ENCODE data around the gene HBS1L.

DNA sequence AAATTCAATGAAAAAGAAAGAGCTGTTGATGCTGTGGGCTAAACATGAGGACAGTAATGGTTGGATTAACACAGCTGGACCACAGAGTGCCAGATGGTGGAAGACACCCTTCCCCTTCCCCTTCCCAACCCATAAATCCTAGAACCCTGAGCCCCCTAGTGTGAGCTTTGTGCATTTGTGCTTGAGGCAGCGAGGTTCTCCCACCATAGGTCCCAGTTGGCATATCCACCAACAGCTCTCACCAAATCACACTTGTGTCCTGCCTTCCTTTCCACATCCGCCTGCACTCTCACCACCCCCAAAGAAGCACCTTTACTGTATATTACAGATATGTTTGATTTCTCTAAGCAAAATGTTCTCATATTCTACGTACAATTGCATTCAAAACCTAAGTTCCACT, 32.8 kb upstream of the HBS1L start:
- no peak for TF ChIP-seq POLR2A (IDR thresholded peaks at IDR 0.05; ENCODE audit: low read length)
- TF ChIP-seq GATA1 (IDR thresholded peaks at IDR 0.05; ENCODE audit: low read depth, low read length), result no peak
